HEK293 (cell line): ENCODE data around the gene GALNT1.

Source experiments
- ZNF184 ChIP-seq: fragments of 450-650 bp; IDR thresholded peaks from 2 replicates; pipeline ENCODE4 v1.5.1; 2018; ENCODE audit warnings: missing biosample characterization, mild to moderate bottlenecking, missing genetic modification characterization
- ZNF324 ChIP-seq: fragments of 450-650 bp; formaldehyde crosslinking; IDR thresholded peaks from 2 replicates; pipeline ENCODE4 v1.5.1; 2016; ENCODE audit warnings: missing biosample characterization, missing genetic modification characterization
- TF ChIP-seq, protein P1 (sequence below): fragments of 450-650 bp; formaldehyde crosslinking; IDR thresholded peaks from 2 replicates; pipeline ENCODE4 v1.5.1; 2016; ENCODE audit warnings: missing biosample characterization, missing genetic modification characterization

GRCh38 chr18:35641467-35641866, 59.9 kb downstream of the GALNT1 start:
- TF ChIP-seq ZNF184: no peak
- TF ChIP-seq ZNF324 (tag by site-specific recombination): no peak
- TF ChIP-seq, protein P1, sequence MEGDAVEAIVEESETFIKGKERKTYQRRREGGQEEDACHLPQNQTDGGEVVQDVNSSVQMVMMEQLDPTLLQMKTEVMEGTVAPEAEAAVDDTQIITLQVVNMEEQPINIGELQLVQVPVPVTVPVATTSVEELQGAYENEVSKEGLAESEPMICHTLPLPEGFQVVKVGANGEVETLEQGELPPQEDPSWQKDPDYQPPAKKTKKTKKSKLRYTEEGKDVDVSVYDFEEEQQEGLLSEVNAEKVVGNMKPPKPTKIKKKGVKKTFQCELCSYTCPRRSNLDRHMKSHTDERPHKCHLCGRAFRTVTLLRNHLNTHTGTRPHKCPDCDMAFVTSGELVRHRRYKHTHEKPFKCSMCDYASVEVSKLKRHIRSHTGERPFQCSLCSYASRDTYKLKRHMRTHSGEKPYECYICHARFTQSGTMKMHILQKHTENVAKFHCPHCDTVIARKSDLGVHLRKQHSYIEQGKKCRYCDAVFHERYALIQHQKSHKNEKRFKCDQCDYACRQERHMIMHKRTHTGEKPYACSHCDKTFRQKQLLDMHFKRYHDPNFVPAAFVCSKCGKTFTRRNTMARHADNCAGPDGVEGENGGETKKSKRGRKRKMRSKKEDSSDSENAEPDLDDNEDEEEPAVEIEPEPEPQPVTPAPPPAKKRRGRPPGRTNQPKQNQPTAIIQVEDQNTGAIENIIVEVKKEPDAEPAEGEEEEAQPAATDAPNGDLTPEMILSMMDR (tag by site-specific recombination): no peak
